Stimulated activated CD4-positive, alpha-beta T cell treated with anti-CD3 and anti-CD28 coated beads, Interleukin-1b, Interleukin-23, amount 100 ng/mL, for 4 hours (primary cell): ENCODE results near the gene TTC9B.
"Not testable (repeated sequence)": the region's sequence is repeated elsewhere in the genome, so short reads cannot be mapped to it uniquely, and the experiment has no call there.

Source experiments
- DNase-seq, 2 donors: peaks; one replicate each; pipeline ENCODE4 v3.0.0-alpha.2; 2020; ENCODE audit warnings: low read depth in 2 of 2

The TTC9B gene

DNA sequence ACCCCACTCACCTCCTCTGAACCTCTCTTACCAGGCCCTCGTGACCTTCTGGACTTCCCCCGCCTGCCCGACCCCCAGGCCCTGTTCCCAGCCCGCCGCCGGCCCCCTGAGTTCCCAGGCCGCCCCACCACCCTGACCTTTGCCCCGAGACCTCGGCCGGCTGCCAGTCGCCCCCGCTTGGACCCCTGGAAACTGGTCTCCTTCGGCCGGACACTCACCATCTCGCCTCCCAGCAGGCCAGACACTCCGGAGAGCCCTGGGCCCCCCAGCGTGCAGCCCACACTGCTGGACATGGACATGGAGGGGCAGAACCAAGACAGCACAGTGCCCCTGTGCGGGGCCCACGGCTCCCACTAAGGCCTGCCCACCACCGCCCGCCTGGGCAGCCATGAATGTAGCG, 3.2 kb downstream of the TTC9B start:
- DNase-seq: no peak

DNA sequence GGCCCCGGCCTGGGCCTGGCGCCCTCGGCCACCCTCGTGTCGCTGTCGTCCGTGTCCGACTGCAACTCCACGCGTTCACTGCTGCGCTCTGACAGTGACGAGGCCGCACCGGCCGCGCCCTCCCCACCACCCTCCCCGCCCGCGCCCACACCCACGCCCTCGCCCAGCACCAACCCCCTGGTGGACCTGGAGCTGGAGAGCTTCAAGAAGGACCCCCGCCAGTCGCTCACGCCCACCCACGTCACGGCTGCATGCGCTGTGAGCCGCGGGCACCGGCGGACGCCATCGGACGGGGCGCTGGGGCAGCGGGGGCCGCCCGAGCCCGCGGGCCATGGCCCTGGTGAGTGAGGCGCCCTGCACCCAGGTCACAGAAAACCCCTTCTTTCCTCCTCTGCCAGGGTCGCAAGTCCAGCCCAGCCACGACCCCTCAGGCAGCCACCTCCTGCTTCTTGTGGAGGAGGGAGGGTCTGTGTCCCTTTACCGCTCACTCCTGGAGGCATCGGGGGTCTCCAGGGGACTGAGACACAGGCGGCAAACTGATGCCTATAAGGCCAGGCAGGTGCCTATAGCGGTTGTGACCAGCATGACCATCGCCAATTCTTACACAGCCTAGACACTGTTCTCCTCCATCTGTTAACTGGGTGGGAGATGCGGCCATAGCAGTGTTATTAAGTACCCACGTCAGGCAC, 4.2 kb downstream of the TTC9B start:
- DNase-seq: no peak

GRCh38 chr19:40213251-40213829, 4.8 kb downstream of the TTC9B start:
- no peak for DNase-seq

DNA sequence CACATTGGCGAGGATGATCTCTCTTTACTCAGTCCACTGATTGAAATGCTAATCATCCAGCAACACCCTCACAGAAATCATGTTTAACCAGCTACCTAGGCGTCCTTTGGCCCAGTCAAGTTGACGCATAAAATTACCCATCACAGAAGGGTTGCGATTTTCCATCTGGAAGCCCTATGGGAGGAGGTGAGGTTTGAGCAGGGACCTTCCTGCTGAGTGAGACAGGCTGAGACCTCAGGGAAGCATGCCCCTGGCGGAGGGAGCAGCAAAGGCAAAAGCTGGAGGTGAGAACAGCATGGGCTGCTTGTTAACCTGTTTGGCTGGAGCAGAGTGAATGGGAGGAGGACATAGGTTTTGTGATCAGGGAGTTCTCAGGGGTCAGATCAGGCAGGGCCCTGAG, 7.3 kb downstream of the TTC9B start:
- no peak for DNase-seq

DNA sequence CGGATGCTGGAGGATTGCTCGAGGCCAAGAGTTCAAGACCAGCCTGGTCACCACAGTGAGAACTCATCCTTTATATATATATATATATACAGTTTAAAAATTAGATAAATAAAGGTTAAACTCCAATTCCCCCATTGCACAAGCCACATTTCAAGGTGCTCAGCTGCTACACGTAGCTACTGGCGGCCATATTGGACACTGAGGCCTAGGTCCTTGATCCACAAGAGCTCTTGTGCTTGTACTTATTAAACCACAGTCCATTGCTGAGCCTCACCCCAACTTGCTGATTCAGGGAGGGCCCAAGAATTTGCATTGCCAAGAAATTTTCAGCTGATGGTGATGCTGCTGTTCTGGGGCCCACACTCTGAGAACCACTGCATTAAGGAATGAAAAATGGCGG, 9.6 kb downstream of the TTC9B start:
- DNase-seq: no peak

DNA sequence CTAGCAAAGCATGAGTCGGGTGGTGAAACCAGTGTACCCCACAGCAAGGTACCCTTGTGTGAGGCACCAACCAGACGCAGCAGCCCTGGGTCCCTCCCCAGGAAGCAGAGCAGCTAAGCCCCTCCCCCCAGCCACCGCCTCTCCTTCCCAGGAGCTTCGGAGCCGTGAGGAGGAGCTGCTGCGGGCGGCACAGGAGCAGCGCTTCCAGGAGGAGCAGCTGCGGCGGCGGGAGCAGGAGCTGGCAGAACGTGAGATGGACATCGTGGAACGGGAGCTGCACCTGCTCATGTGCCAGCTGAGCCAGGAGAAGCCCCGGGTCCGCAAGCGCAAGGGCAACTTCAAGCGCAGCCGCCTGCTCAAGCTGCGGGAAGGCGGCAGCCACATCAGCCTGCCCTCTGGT, 12.4 kb downstream of the TTC9B start:
- DNase-seq: no peak

- DNase-seq: no peak
Measured at GRCh38 chr19:40204381-40204780, 13.8 kb downstream of the TTC9B start.

GRCh38 chr19:40200341-40201099, 17.7 kb downstream of the TTC9B start:
- no peak for DNase-seq

- no peak for DNase-seq
Measured at GRCh38 chr19:40198272-40198990, 19.8 kb downstream of the TTC9B start.

DNA sequence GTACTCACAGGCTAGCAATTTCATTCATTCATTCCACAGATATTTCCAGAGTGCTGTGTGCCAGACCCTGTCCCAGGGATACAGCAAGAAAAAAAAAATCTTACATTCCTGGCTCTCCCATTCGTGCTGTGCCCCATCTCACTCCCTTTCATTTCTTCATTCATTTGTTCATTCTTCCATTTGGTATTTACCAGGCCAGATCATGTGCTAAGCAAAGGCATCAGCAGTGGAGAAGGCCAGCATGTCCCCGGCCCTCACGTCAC, 24.7 kb downstream of the TTC9B start:
- DNase-seq: no peak

- no peak for DNase-seq
Measured at GRCh38 chr19:40192758-40193586, 25.2 kb downstream of the TTC9B start.

DNA sequence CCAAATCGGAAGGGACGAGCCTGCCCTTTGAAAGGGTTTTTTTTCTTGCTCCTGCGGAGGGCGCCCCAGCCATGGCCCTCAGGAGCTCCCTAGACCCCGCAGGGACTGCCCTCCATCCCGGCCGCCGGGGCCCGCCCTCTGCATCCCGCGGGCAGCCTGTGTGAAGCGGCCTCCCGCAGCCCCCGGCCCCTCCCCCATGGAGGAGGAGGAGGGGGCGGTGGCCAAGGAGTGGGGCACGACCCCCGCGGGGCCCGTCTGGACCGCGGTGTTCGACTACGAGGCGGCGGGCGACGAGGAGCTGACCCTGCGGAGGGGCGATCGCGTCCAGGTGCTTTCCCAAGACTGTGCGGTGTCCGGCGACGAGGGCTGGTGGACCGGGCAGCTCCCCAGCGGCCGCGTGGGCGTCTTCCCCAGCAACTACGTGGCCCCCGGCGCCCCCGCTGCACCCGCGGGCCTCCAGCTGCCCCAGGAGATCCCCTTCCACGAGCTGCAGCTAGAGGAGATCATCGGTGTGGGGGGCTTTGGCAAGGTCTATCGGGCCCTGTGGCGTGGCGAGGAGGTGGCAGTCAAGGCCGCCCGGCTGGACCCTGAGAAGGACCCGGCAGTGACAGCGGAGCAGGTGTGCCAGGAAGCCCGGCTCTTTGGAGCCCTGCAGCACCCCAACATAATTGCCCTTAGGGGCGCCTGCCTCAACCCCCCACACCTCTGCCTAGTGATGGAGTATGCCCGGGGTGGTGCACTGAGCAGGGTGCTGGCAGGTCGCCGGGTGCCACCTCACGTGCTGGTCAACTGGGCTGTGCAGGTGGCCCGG, 26.1 kb downstream of the TTC9B start:
- peak in 1 of 2 donors; percentile 19 for DNase-seq

GRCh38 chr19:40190891-40191835, 27.0 kb downstream of the TTC9B start, which contains the start of gene MAP3K10:
Gene MAP3K10 (plus strand): TSS chr19:40191426. CDS start chr19:40192032, 606 bp downstream.
- peak; percentile 57 to 73 for DNase-seq

DNA sequence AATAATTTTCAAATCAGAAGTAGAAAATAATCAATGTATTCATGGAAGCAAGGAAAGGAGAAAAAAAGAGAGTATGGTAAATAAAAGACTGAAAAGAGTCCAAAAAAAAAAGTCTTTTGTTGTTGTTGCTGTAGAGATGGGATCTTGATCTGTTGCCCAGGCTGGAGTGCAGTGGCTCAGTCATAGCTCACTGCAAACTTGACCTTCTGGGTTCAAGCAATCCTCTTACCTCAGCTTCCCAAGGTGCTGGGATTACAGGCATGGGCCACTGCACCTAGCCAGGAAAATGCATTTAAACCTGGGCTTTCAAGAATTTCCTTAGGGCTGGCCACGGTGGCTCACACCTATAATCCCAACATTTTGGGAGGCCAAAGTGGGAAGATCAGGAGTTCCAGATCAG, 33.9 kb downstream of the TTC9B start:
- DNase-seq: no peak

DNA sequence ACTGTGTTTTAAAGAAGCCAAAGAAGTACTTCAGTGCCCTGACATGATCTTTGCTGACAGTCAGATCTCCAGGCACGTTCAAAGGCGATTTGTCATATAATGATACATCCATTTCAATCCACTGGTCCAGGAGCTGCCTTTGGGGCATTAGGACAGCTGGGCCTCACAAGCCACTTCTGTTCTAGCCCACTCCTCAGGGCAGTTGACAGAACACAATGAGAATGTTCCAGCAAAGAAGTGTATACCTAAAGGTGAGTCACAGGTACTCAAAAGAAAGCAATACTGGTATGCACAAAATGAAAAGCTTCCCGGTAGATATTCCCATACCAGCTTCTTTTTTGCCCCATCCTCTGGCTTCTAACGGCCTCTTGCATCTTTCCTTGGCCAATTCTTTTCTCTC, 39.4 kb downstream of the TTC9B start:
- DNase-seq: no peak

DNA sequence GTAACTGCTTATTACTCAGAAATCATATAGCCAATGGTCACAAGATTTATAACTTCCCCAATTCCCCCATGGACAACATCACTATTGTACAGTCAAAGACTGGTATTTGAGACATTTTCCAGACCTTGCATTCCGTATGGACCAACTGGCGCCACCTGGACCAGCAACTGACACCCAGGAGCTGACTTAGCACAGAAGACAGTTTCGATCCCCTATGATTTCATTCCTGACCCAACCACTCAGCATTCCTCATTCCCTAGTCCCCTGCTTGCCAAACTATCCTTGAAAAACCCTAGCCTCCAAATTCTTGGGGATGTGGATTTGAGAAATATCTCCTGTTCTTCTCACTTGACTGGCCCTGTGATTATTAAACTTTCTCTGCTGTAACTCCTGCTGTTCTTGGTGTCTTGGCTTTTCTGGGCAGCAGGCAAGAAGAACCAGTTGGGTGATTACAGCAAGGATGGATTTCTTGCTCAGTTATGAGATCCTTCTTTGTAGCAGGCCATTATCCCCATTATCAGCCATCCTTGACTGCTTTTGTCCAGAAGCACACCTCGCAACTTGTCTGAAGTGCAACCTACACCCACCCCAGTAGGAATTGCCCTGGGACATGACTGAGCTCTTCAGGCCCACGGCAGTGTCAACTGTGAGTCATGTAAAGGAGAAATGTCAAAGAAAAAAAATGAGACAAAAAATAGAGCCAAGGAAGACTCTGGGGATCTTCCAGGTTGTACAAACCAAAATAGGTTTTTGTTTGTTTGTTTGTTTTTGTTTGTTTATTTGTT, 40.7 kb downstream of the TTC9B start:
- no peak for DNase-seq

DNA sequence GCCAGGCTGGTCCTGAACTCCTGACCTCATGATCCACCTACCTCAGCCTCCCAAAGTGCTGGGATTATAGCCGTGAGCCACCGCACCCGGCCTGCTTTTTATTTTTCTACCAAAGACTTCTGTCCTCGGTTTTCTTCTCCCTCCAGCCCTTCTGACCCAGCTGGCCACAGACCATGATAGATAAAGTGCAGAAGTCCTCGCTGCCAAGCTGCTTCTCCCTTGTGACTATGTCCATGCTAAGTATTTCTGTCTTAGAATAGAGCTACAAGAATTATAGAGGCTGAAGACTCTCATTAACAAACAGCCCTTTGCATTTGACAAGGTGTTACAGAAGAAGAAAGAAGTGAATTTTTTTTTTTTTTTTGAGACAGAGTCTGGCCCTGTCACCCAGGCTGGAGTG, 42.4 kb downstream of the TTC9B start:
- DNase-seq: no peak

- DNase-seq: no peak
Measured at GRCh38 chr19:40174092-40174491, 44.1 kb downstream of the TTC9B start.

- DNase-seq: not testable (repeated sequence)
Measured at GRCh38 chr19:40171293-40171692, 46.9 kb downstream of the TTC9B start.
